SK-N-SH (cell line): ENCODE measurements around the gene ENOX2. TPM values are rescaled to one million over a fixed set of nuclear protein-coding genes. Genes with fewer than 3 reads are reported as not detected.

Experiments
- CTCF ChIA-PET: fragments of 300-600, 350-600 bp; formaldehyde crosslinking; extraction: SDS; loops from one replicate; lab custom pipeline; 2021; lab: Yijun Ruan, JAX
- POLR2A ChIA-PET: fragments of 350-600 bp; sonication (Branson Sonifier 250); formaldehyde crosslinking; extraction: SDS; loops from one replicate; lab custom pipeline; 2020; ENCODE audit warnings: antibody characterized with exemption, inconsistent platforms; lab: Yijun Ruan, JAX
- DNase-seq: peaks from one replicate; pipeline ENCODE4 v3.0.0; 2012
- H2AFZ ChIP-seq: fragments of 200-600 bp; sonication (generic); 2 replicates; pipeline ENCODE4 v1.8.1; 2016; ENCODE audit warnings: antibody characterized with exemption, mild to moderate bottlenecking, low read depth
- H3F3A ChIP-seq: fragments of 200-600 bp; sonication (generic); replicated peaks from 2 replicates; pipeline ENCODE3; 2016; ENCODE audit warnings: antibody characterized with exemption, mild to moderate bottlenecking; ENCODE audit not compliant: insufficient read depth
- H3K27ac ChIP-seq, 2 experiments: fragments of 200-500 bp in 1 of 2; fragments of 200-600 bp in 1 of 2; sonication (Bioruptor generic) in 1 of 2; sonication (generic), shearing (Covaris generic) in 1 of 2; 2 replicates each; pipeline versions ENCODE4 v1.5.1 to v1.6.1; 2014 to 2016; ENCODE audit warnings: low read depth in 2 of 2, inconsistent platforms in 1 of 2, low read length in 1 of 2, mild to moderate bottlenecking in 1 of 2, mixed read lengths in 1 of 2
- H3K27me3 ChIP-seq: fragments of 200-600 bp; sonication (generic), shearing (Covaris generic); 2 replicates; pipeline ENCODE4 v1.6.1; 2016; ENCODE audit warnings: mixed run types; ENCODE audit not compliant: insufficient read depth
- H3K36me3 ChIP-seq, 2 experiments: fragments of 200-500 bp in 1 of 2; fragments of 200-600 bp in 1 of 2; sonication (Bioruptor generic) in 1 of 2; sonication (generic) in 1 of 2; replicated peaks in 1 of 2; 2 replicates each; pipeline versions ENCODE3 to v1.5.1; 2014 to 2016; ENCODE audit warnings: low read length in 1 of 2, mild to moderate bottlenecking in 1 of 2; ENCODE audit not compliant: insufficient read depth in 2 of 2, control insufficient read depth in 1 of 2
- H3K4me1 ChIP-seq, 2 experiments: fragments of 200-500 bp in 1 of 2; fragments of 200-600 bp in 1 of 2; sonication (Bioruptor generic) in 1 of 2; sonication (generic), shearing (Covaris generic) in 1 of 2; 2 replicates each; pipeline versions ENCODE4 v1.5.1 to v1.6.1; 2014 to 2016; ENCODE audit warnings: low read depth in 1 of 2, low read length in 1 of 2, mixed run types in 1 of 2; ENCODE audit not compliant: insufficient read depth in 2 of 2, control insufficient read depth in 1 of 2
- H3K4me2 ChIP-seq: fragments of 200-600 bp; sonication (generic), shearing (Covaris generic); 2 replicates; pipeline ENCODE4 v1.6.1; 2017; ENCODE audit warnings: mixed run types
- H3K4me3 ChIP-seq, 2 experiments: fragments of 200-500 bp in 1 of 2; fragments of 200-600 bp in 1 of 2; sonication (Bioruptor generic) in 1 of 2; sonication (generic), shearing (Covaris generic) in 1 of 2; 2 replicates each; pipeline versions ENCODE4 v1.5.1 to v1.8.1; 2014 to 2016; ENCODE audit warnings: low read depth in 2 of 2, inconsistent platforms in 1 of 2, low read length in 1 of 2, mild to moderate bottlenecking in 1 of 2, mixed read lengths in 1 of 2, moderate library complexity in 1 of 2
- H3K79me2 ChIP-seq: fragments of 200-600 bp; sonication (generic); 2 replicates; pipeline ENCODE4 v1.8.1; 2017; ENCODE audit warnings: mild to moderate bottlenecking; ENCODE audit not compliant: insufficient read depth
- H3K9ac ChIP-seq: fragments of 200-600 bp; sonication (generic); 2 replicates; pipeline ENCODE4 v1.6.1; 2017; ENCODE audit warnings: mixed run types
- H3K9me2 ChIP-seq: fragments of 200-600 bp; sonication (generic); 2 replicates; pipeline ENCODE4 v1.6.1; 2017; ENCODE audit warnings: mixed run types
- H3K9me3 ChIP-seq: fragments of 200-600 bp; sonication (generic); 2 replicates; pipeline ENCODE4 v1.6.1; 2017; ENCODE audit warnings: mixed run types, mild to moderate bottlenecking, moderate library complexity
- H4K20me1 ChIP-seq: fragments of 200-600 bp; sonication (generic); 2 replicates; pipeline ENCODE4 v1.6.1; 2017; ENCODE audit warnings: mild to moderate bottlenecking, mixed run types; ENCODE audit not compliant: insufficient read depth
- CHD2 ChIP-seq: fragments of 150-350 bp; IDR thresholded peaks from 2 replicates; pipeline ENCODE4 v1.6.1; 2018; ENCODE audit warnings: low read length; ENCODE audit not compliant: partially characterized antibody
- EZH2phosphoT487 ChIP-seq: fragments of 200-600 bp; sonication (generic); IDR thresholded peaks from 2 replicates; pipeline ENCODE4 v1.6.1; 2017; ENCODE audit warnings: low read depth, mixed run types, mild to moderate bottlenecking, antibody characterized with exemption, moderate library complexity, borderline replicate concordance
- FOXJ3 ChIP-seq: sonication (generic); formaldehyde crosslinking; IDR thresholded peaks from 2 replicates; pipeline ENCODE4 v1.5.1; 2020; ENCODE audit warnings: mild to moderate bottlenecking, missing genetic modification reagents
- GABPA ChIP-seq: IDR thresholded peaks from 2 replicates; pipeline ENCODE4 v1.4.0; 2012; ENCODE audit warnings: low read depth, mild to moderate bottlenecking
- NRF1 ChIP-seq: IDR thresholded peaks from 2 replicates; pipeline ENCODE4 v1.6.1; 2012; ENCODE audit warnings: low read depth, mild to moderate bottlenecking, low read length
- RAD21 ChIP-seq: IDR thresholded peaks from 2 replicates; pipeline ENCODE4 v1.6.1; 2012; ENCODE audit warnings: mild to moderate bottlenecking, low read length
- RCOR1 ChIP-seq: fragments of 150-350 bp; IDR thresholded peaks from 2 replicates; pipeline ENCODE4 v1.6.1; 2017; ENCODE audit warnings: antibody characterized with exemption, low read length
- RFX5 ChIP-seq: IDR thresholded peaks from 2 replicates; pipeline ENCODE4 v1.6.1; 2012; ENCODE audit warnings: mild to moderate bottlenecking, improper control_type of control experiment, low read length
- RXRA ChIP-seq: IDR thresholded peaks from 2 replicates; pipeline ENCODE4 v1.4.0; 2012; ENCODE audit warnings: low read depth, mild to moderate bottlenecking, borderline replicate concordance
- SIN3A ChIP-seq: IDR thresholded peaks from 2 replicates; pipeline ENCODE4 v1.6.1; 2012; ENCODE audit warnings: low read depth, mild to moderate bottlenecking, low read length, moderate library complexity, borderline replicate concordance
- TCF12 ChIP-seq: IDR thresholded peaks from 2 replicates; pipeline ENCODE4 v1.4.0; 2012
- TEAD4 ChIP-seq: IDR thresholded peaks from 2 replicates; pipeline ENCODE4 v1.4.0; 2012; ENCODE audit warnings: mild to moderate bottlenecking, borderline replicate concordance; ENCODE audit not compliant: insufficient read depth
- WGBS: methylation state at CpG from one replicate; pipeline ENCODE4 v1.1.6; 2017; ENCODE audit warnings: low lambda C conversion rate; 5-methylcytosine and 5-hydroxymethylcytosine counted together
- polyA plus RNA-seq, 3 experiments: library from polyadenylated mRNA; depleted of rRNA; stranded (reverse); fragments of >200 nt; gene quantifications; 2 replicates each; pipeline ENCODE4 v1.2.3, GENCODE V29; 2012
- TF ChIP-seq, protein P1 (sequence below): fragments of 200-600 bp; sonication (generic); IDR thresholded peaks from 2 replicates; pipeline ENCODE4 v1.6.1; 2017; ENCODE audit warnings: antibody characterized with exemption, mild to moderate bottlenecking, moderate library complexity
- TF ChIP-seq, protein P2 (sequence below): IDR thresholded peaks from 2 replicates; pipeline ENCODE4 v1.4.0; 2012; ENCODE audit warnings: low read depth
- TF ChIP-seq, protein P3 (sequence below): IDR thresholded peaks from 2 replicates; pipeline ENCODE4; 2012
- TF ChIP-seq, protein P4 (sequence below): fragments of 150-350 bp; IDR thresholded peaks from 2 replicates; pipeline ENCODE4 v1.6.1; 2016; ENCODE audit warnings: mild to moderate bottlenecking, low read depth, low read length
- TF ChIP-seq, protein P5 (sequence below): IDR thresholded peaks from 2 replicates; pipeline ENCODE4 v1.4.0; 2012; ENCODE audit warnings: low read depth, borderline replicate concordance
- TF ChIP-seq, protein P6 (sequence below): IDR thresholded peaks from 2 replicates; pipeline ENCODE4 v1.4.0; 2012; ENCODE audit warnings: low read depth, borderline replicate concordance
- TF ChIP-seq, protein P7 (sequence below): fragments of 150-350 bp; IDR thresholded peaks from 2 replicates; pipeline ENCODE4 v1.6.1; 2017; ENCODE audit warnings: antibody characterized with exemption, low read length, low read depth, borderline replicate concordance

ENOX2 gene
- polyA plus RNA-seq, 1 of the 3 experiments (the other 2 are of a cell fraction): 8.8 TPM

DNA sequence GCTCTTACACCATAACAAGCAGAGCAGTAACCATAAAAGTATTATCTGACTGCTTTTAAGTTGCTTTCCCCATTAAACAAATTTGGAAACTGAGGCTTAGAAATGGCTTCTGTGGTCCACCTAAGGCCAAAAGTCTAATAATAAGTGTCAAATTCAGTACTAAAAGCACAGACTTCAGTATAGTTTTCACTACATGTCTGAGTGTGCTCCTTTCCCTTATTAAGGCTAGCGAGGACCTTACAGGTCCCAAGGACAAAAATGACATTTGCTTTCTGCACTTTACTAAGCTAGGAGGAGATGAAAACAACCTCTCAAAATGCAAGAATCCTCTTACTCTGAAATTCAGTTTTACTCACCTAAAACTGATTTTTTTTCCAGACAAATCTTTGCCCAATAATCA lies 127.2 kb downstream of the ENOX2 start:
- H3K9ac ChIP-seq: no peak overlapping the region
- peaks cover 9 to 20% of the 10 kb centered on the region in 2 experiments; a peak in 3 of 4 replicates for H3K4me1 ChIP-seq
- ChIA-PET CTCF (no interaction called here), POLR2A (no interaction called here)
- no peaks in the 10 kb centered on the region for H3K9me3 ChIP-seq
- H3F3A ChIP-seq: peaks cover 9% of the 10 kb centered on the region
- no peaks in the 10 kb centered on the region for H3K9me2 ChIP-seq
- TF ChIP-seq, protein P1, sequence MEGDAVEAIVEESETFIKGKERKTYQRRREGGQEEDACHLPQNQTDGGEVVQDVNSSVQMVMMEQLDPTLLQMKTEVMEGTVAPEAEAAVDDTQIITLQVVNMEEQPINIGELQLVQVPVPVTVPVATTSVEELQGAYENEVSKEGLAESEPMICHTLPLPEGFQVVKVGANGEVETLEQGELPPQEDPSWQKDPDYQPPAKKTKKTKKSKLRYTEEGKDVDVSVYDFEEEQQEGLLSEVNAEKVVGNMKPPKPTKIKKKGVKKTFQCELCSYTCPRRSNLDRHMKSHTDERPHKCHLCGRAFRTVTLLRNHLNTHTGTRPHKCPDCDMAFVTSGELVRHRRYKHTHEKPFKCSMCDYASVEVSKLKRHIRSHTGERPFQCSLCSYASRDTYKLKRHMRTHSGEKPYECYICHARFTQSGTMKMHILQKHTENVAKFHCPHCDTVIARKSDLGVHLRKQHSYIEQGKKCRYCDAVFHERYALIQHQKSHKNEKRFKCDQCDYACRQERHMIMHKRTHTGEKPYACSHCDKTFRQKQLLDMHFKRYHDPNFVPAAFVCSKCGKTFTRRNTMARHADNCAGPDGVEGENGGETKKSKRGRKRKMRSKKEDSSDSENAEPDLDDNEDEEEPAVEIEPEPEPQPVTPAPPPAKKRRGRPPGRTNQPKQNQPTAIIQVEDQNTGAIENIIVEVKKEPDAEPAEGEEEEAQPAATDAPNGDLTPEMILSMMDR: no peak
- TF ChIP-seq RXRA (no peak), RCOR1 (no peak), NRF1 (no peak), CHD2 (no peak), GABPA (no peak), TCF12 (no peak), FOXJ3 (CRISPR knock-in tag) (no peak), RFX5 (no peak), SIN3A (no peak), RAD21 (no peak), EZH2phosphoT487 (no peak), TEAD4 (no peak)
- TF ChIP-seq, protein P2, sequence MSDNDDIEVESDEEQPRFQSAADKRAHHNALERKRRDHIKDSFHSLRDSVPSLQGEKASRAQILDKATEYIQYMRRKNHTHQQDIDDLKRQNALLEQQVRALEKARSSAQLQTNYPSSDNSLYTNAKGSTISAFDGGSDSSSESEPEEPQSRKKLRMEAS: no peak
- TF ChIP-seq, protein P3, sequence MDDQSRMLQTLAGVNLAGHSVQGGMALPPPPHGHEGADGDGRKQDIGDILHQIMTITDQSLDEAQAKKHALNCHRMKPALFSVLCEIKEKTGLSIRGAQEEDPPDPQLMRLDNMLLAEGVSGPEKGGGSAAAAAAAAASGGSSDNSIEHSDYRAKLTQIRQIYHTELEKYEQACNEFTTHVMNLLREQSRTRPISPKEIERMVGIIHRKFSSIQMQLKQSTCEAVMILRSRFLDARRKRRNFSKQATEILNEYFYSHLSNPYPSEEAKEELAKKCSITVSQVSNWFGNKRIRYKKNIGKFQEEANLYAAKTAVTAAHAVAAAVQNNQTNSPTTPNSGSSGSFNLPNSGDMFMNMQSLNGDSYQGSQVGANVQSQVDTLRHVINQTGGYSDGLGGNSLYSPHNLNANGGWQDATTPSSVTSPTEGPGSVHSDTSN: no peak
- TF ChIP-seq, protein P4, sequence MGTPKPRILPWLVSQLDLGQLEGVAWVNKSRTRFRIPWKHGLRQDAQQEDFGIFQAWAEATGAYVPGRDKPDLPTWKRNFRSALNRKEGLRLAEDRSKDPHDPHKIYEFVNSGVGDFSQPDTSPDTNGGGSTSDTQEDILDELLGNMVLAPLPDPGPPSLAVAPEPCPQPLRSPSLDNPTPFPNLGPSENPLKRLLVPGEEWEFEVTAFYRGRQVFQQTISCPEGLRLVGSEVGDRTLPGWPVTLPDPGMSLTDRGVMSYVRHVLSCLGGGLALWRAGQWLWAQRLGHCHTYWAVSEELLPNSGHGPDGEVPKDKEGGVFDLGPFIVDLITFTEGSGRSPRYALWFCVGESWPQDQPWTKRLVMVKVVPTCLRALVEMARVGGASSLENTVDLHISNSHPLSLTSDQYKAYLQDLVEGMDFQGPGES: no peak
- TF ChIP-seq, protein P5, sequence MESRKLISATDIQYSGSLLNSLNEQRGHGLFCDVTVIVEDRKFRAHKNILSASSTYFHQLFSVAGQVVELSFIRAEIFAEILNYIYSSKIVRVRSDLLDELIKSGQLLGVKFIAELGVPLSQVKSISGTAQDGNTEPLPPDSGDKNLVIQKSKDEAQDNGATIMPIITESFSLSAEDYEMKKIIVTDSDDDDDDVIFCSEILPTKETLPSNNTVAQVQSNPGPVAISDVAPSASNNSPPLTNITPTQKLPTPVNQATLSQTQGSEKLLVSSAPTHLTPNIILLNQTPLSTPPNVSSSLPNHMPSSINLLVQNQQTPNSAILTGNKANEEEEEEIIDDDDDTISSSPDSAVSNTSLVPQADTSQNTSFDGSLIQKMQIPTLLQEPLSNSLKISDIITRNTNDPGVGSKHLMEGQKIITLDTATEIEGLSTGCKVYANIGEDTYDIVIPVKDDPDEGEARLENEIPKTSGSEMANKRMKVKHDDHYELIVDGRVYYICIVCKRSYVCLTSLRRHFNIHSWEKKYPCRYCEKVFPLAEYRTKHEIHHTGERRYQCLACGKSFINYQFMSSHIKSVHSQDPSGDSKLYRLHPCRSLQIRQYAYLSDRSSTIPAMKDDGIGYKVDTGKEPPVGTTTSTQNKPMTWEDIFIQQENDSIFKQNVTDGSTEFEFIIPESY: no peak
- TF ChIP-seq, protein P6, sequence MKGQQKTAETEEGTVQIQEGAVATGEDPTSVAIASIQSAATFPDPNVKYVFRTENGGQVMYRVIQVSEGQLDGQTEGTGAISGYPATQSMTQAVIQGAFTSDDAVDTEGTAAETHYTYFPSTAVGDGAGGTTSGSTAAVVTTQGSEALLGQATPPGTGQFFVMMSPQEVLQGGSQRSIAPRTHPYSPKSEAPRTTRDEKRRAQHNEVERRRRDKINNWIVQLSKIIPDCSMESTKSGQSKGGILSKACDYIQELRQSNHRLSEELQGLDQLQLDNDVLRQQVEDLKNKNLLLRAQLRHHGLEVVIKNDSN: no peak
- TF ChIP-seq, protein P7, sequence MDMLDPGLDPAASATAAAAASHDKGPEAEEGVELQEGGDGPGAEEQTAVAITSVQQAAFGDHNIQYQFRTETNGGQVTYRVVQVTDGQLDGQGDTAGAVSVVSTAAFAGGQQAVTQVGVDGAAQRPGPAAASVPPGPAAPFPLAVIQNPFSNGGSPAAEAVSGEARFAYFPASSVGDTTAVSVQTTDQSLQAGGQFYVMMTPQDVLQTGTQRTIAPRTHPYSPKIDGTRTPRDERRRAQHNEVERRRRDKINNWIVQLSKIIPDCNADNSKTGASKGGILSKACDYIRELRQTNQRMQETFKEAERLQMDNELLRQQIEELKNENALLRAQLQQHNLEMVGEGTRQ: no peak
- TF ChIP-seq, all 33 proteins: peak for 0
- no peak overlapping the region for H2AFZ ChIP-seq
- no peak for DNase-seq
- no peaks in the 10 kb centered on the region for H3K27me3 ChIP-seq
- no peaks in the 10 kb centered on the region for H3K79me2 ChIP-seq
- no peaks in the 10 kb centered on the region for H4K20me1 ChIP-seq
- H3K4me2 ChIP-seq: no peak overlapping the region
- 87% methylated on average over 1 of the region's 1 CpG for WGBS
- H3K36me3 ChIP-seq: no peaks in the 10 kb centered on the region
- no peak overlapping the region for H3K4me3 ChIP-seq
- no peak overlapping the region for H3K27ac ChIP-seq
